ENCODE results near the gene TPP1. TPM values are rescaled to one million over a fixed set of nuclear protein-coding genes. Genes with fewer than 3 reads are reported as not detected.

The TPP1 gene
- total RNA-seq, 1 experiment from 2014 or later, result 61.7 TPM

GRCh38 chr11:6565325-6565724, 53.9 kb downstream of the TPP1 start:
- BruUV-seq (replicated peaks), result no TSS peak
- POLR2A ChIA-PET, result no interaction called here
- intact Hi-C loops (cut with micrococcal nuclease; ENCODE audit: unreplicated experiment), result no loop called here
- Histone ChIP-seq H3K4me1 (no peaks in the 10 kb centered on the region), H3K36me3 (ENCODE audit: control insufficient read depth, insufficient read depth, low read length) (no peaks in the 10 kb centered on the region), H3K9me3 (no peaks in the 10 kb centered on the region), H3K27me3 (replicated peaks; ENCODE audit: control insufficient read depth, insufficient read depth, low read length) (no peaks in the 10 kb centered on the region), H3K4me3 (ENCODE audit: low read depth, low read length) (no peak overlapping the region)
- Mint-ChIP-seq H3K27me3 (ENCODE audit: insufficient read depth, unreplicated experiment) (no peaks in the 10 kb centered on the region), H3K9me3 (ENCODE audit: unreplicated experiment) (no peaks in the 10 kb centered on the region), H3K4me1 (ENCODE audit: low read depth, unreplicated experiment) (no peaks in the 10 kb centered on the region), H3K27ac (ENCODE audit: unreplicated experiment) (no peak overlapping the region), H3K36me3 (ENCODE audit: insufficient read depth, unreplicated experiment) (no peaks in the 10 kb centered on the region), H3K4me3 (ENCODE audit: unreplicated experiment) (no peak overlapping the region)
- CTCF ChIA-PET, result no interaction called here
- TF ChIP-seq CTCF (IDR thresholded peaks at IDR 0.05; ENCODE audit: insufficient read depth in 1 of 2, low read depth in 1 of 2, low read length in 1 of 2, severe bottlenecking in 1 of 2, unreplicated experiment in 1 of 2), result no peak
- DNase-seq, result no peak

- intact Hi-C loops (cut with micrococcal nuclease; ENCODE audit: unreplicated experiment), result no loop called here
- Mint-ChIP-seq H3K9me3 (ENCODE audit: unreplicated experiment) (no peaks in the 10 kb centered on the region), H3K27me3 (ENCODE audit: insufficient read depth, unreplicated experiment) (no peaks in the 10 kb centered on the region), H3K4me1 (ENCODE audit: low read depth, unreplicated experiment) (no peaks in the 10 kb centered on the region), H3K36me3 (ENCODE audit: insufficient read depth, unreplicated experiment) (no peaks in the 10 kb centered on the region), H3K27ac (ENCODE audit: unreplicated experiment) (no peak overlapping the region), H3K4me3 (ENCODE audit: unreplicated experiment) (no peak overlapping the region)
- Histone ChIP-seq H3K4me3 (ENCODE audit: low read depth, low read length) (no peak overlapping the region), H3K36me3 (ENCODE audit: control insufficient read depth, insufficient read depth, low read length) (no peaks in the 10 kb centered on the region), H3K4me1 (no peaks in the 10 kb centered on the region), H3K9me3 (no peaks in the 10 kb centered on the region), H3K27me3 (replicated peaks; ENCODE audit: control insufficient read depth, insufficient read depth, low read length) (no peaks in the 10 kb centered on the region)
- BruUV-seq (replicated peaks), result no TSS peak
- ChIA-PET POLR2A (no interaction called here), CTCF (no interaction called here)
- TF ChIP-seq CTCF (IDR thresholded peaks at IDR 0.05; ENCODE audit: insufficient read depth in 1 of 2, low read depth in 1 of 2, low read length in 1 of 2, severe bottlenecking in 1 of 2, unreplicated experiment in 1 of 2), result no peak
- DNase-seq, result no peak
These were observed 55.6 kb downstream of the TPP1 start for GRCh38 chr11:6563667-6564066.

- no peaks in the 10 kb centered on the region for H3K9me3 Mint-ChIP-seq (ENCODE audit: unreplicated experiment)
- no peaks in the 10 kb centered on the region for H3K4me1 ChIP-seq
- no peaks in the 10 kb centered on the region for H3K27me3 Mint-ChIP-seq (ENCODE audit: insufficient read depth, unreplicated experiment)
- BruUV-seq (replicated peaks), result no TSS peak
- no peaks in the 10 kb centered on the region for H3K36me3 ChIP-seq (ENCODE audit: control insufficient read depth, insufficient read depth, low read length)
- no peak for TF ChIP-seq CTCF (IDR thresholded peaks at IDR 0.05; ENCODE audit: insufficient read depth in 1 of 2, low read depth in 1 of 2, low read length in 1 of 2, severe bottlenecking in 1 of 2, unreplicated experiment in 1 of 2)
- no peak overlapping the region for H3K4me3 ChIP-seq (ENCODE audit: low read depth, low read length)
- ChIA-PET CTCF (no interaction called here), POLR2A (no interaction called here)
- no peaks in the 10 kb centered on the region for H3K9me3 ChIP-seq
- intact Hi-C loops (cut with micrococcal nuclease; ENCODE audit: unreplicated experiment), result no loop called here
- H3K4me1 Mint-ChIP-seq (ENCODE audit: low read depth, unreplicated experiment), result no peaks in the 10 kb centered on the region
- H3K27me3 ChIP-seq (replicated peaks; ENCODE audit: control insufficient read depth, insufficient read depth, low read length), result no peaks in the 10 kb centered on the region
- no peak overlapping the region for H3K27ac Mint-ChIP-seq (ENCODE audit: unreplicated experiment)
- H3K4me3 Mint-ChIP-seq (ENCODE audit: unreplicated experiment), result no peak overlapping the region
- DNase-seq, result no peak
- H3K36me3 Mint-ChIP-seq (ENCODE audit: insufficient read depth, unreplicated experiment), result no peaks in the 10 kb centered on the region
These were observed 56.1 kb downstream of the TPP1 start for GRCh38 chr11:6563121-6563619.

Other genes with a start within 250 kb of the TPP1 start
- 38.6 and 41.9 TPM in 2 replicates for gene SMPD1, start 228.9 kb downstream of the TPP1 start, total RNA-seq (2022)
- 37.8 and 39.0 TPM in 2 replicates for gene APBB1, start 200.3 kb downstream of the TPP1 start, total RNA-seq (2022)
- gene HPX, start 178.4 kb downstream of the TPP1 start, total RNA-seq (2022), result 10.7 and 10.9 TPM in 2 replicates
- 28.0 and 33.4 TPM in 2 replicates for gene TRIM3, start 145.5 kb downstream of the TPP1 start, total RNA-seq (2022)
- gene ARFIP2, start 138.1 kb downstream of the TPP1 start, total RNA-seq (2022), result 94.6 and 100 TPM in 2 replicates
- 52.4 and 53.1 TPM in 2 replicates for gene TIMM10B, start 137.9 kb downstream of the TPP1 start, total RNA-seq (2022)
- 5.7 and 6.7 TPM in 2 replicates for gene DNHD1, start 122.1 kb downstream of the TPP1 start, total RNA-seq (2022)
- gene RRP8, start 15.8 kb downstream of the TPP1 start, total RNA-seq (2022), result 20.0 and 21.0 TPM in 2 replicates
- gene ILK, start 15.6 kb downstream of the TPP1 start, total RNA-seq (2022), result 117 and 119 TPM in 2 replicates
- gene TAF10, start 7.2 kb downstream of the TPP1 start, total RNA-seq (2022), result 142 and 143 TPM in 2 replicates
- 1.7 and 2.0 TPM in 2 replicates for gene DCHS1, start 36.4 kb upstream of the TPP1 start, total RNA-seq (2022)
- 57.8 and 60.8 TPM in 2 replicates for gene MRPL17, start 63.9 kb upstream of the TPP1 start, total RNA-seq (2022)
- not detected in 2 replicates for gene OR2AG2, start 152.6 kb upstream of the TPP1 start, total RNA-seq (2022)
- not detected in 2 replicates for gene OR2AG1, start 163.6 kb upstream of the TPP1 start, total RNA-seq (2022)
- gene OR6A2, start 180.3 kb upstream of the TPP1 start, total RNA-seq (2022), result not detected in 2 replicates
- not detected in 2 replicates for gene OR10A5, start 226.3 kb upstream of the TPP1 start, total RNA-seq (2022)
- gene OR10A2, start 243.6 kb upstream of the TPP1 start, total RNA-seq (2022), result not detected in 2 replicates